ENCODE results near the gene FBXW5.

The FBXW5 gene

DNA sequence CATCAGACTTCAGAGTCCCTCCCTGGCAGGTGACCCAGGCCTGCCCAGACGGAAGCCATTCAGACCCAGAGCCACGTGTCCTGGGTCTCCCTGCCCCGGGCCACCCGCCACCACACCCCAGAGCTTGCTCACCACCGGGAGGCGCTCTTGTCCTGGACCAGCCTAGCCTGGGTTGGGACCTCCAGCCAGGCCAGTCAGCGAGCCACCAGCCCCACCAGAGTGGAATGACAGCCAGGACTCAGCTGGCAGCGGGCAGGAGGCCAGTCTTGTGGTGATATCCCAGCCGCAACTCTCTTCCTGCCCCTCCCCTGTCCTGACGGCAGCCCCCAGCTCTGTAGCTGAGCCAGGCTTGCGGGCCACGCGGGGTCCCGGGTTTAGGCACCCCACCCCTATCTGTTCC is 31.1 kb upstream of the FBXW5 start:
- no peak overlapping the region for H3K4me3 ChIP-seq (ENCODE audit: low read depth, low read length)

DNA sequence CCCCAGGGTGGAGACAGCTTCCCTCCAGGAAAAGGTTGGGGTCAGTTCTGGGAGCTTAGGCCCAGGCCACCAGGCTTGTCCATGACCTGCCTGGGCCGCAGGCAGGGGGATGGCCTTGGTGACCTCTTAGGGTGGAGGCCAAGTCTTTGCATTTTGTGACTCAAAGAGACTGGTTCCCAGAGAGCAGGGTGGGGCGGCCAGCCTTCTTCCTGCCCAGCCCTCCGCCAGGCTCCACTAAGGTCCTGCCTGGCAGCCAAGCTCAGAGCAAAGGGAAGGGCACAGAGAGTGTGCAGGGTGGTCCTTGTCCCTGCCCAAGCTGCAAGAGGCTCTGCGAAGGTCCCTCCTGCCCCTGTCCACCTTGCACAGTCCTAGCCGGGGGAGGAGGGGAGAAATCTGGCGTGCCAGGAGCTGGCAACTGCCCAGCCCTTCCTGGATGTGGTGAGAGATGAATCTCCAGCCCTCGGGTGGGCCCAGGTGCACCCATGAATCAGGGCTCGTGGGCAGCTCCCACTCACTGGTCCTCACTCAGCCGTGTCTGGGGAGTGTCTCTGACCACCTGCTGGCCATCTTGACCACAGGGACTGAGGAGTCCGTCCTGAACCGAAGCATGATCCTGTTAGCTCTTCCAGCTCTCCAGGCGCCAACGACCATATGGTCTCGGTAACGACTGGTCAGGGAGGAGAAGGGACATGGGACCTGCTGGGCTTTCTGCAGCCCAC is 30.4 kb upstream of the FBXW5 start:
- TF ChIP-seq, protein P1, sequence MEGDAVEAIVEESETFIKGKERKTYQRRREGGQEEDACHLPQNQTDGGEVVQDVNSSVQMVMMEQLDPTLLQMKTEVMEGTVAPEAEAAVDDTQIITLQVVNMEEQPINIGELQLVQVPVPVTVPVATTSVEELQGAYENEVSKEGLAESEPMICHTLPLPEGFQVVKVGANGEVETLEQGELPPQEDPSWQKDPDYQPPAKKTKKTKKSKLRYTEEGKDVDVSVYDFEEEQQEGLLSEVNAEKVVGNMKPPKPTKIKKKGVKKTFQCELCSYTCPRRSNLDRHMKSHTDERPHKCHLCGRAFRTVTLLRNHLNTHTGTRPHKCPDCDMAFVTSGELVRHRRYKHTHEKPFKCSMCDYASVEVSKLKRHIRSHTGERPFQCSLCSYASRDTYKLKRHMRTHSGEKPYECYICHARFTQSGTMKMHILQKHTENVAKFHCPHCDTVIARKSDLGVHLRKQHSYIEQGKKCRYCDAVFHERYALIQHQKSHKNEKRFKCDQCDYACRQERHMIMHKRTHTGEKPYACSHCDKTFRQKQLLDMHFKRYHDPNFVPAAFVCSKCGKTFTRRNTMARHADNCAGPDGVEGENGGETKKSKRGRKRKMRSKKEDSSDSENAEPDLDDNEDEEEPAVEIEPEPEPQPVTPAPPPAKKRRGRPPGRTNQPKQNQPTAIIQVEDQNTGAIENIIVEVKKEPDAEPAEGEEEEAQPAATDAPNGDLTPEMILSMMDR (IDR thresholded peaks at IDR 0.05; ENCODE audit: low read depth, low read length), result no peak
- H3K4me3 ChIP-seq (ENCODE audit: low read depth, low read length), result no peak overlapping the region

More for the DNA sequence above, 31.1 kb upstream of the FBXW5 start:
- TF ChIP-seq, protein P1 (IDR thresholded peaks at IDR 0.05; ENCODE audit: low read depth, low read length), result no peak

GRCh38 chr9:136973618-136974617 is 29.4 kb upstream of the FBXW5 start:
- H3K4me3 ChIP-seq (ENCODE audit: low read depth, low read length), result no peak overlapping the region
- TF ChIP-seq, protein P1 (IDR thresholded peaks at IDR 0.05; ENCODE audit: low read depth, low read length), result no peak

DNA sequence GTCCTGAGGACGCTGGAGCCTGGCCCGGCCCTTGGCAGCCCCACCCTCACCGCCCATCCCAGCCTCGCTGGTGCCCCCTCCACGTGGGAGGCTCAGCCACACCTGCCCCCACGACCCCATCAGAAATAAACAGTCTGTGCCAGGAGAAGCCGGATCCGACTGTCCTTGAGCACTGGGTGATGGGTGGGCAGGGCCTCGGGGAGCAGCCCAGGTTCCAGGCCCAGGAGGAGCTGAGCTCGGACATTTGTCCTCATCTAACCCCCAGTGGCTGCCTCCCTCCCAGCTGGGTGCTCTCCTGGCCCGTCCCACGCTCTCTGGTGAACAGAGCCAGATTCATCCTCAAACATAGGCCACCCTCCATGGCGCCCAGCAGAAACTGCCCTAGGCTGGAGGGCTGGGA is 28.2 kb upstream of the FBXW5 start:
- TF ChIP-seq, protein P1 (IDR thresholded peaks at IDR 0.05; ENCODE audit: low read depth, low read length), result no peak
- no peak overlapping the region for H3K4me3 ChIP-seq (ENCODE audit: low read depth, low read length)

DNA sequence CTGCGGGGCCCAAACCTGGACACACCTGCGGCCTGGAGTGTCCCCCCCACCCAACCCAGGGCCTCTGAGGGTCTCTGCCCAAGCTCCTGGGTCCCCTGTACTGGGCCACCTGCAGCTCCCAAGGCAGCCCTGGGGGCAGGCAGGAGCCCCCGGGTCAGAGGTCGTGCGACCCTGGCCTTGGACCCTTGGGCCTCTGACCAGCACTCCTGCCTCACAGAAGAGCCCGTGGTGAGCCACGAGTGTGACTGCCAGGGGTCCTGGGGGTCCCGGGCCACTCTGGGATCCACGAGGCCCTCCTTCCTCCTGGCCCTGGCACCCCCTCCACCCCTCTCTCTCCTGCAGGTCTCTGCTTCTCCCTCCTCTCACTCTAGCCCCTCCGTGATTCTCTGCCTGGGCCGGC is 27.8 kb upstream of the FBXW5 start:
- TF ChIP-seq, protein P1 (IDR thresholded peaks at IDR 0.05; ENCODE audit: low read depth, low read length), result no peak
- no peak overlapping the region for H3K4me3 ChIP-seq (ENCODE audit: low read depth, low read length)

- H3K4me3 ChIP-seq (ENCODE audit: low read depth, low read length), result no peak overlapping the region
- TF ChIP-seq, protein P1 (IDR thresholded peaks at IDR 0.05; ENCODE audit: low read depth, low read length), result no peak
Observed at GRCh38 chr9:136971746-136972145, 27.2 kb upstream of the FBXW5 start.

- H3K4me3 ChIP-seq (ENCODE audit: low read depth, low read length), result no peak overlapping the region
- TF ChIP-seq, protein P1 (IDR thresholded peaks at IDR 0.05; ENCODE audit: low read depth, low read length), result no peak
Observed at GRCh38 chr9:136970361-136970760, 25.8 kb upstream of the FBXW5 start.

All from WI38 (cell line).